Measurements from ENCODE around the gene MRTFA.
"Not testable (repeated sequence)": the region's sequence is repeated elsewhere in the genome, so short reads cannot be mapped to it uniquely, and the experiment has no call there.

Gene MRTFA

DNA sequence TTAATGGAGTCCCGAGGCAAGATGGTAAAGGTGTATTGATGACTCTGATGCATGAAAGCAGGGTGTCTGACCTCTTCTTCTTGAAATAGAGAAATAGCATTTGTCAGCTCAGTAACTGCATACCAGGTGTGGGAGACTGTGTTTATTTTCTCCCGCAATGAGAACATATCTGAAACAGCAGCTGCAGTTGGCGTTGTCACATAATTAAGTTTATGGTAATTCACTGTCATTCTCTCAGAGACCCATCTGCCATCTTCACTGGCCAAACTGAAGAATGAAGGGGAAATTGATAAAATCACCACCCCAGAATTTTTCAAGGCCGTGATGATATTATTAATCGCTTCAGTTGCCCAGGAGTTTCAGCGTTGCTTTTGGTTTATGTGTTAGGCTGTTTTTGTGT, 22.6 kb upstream of the MRTFA start:
- Histone ChIP-seq H3K4me3 (replicated peaks; ENCODE audit: low read depth, low read length) (no peak overlapping the region), H3K36me3 (ENCODE audit: control insufficient read depth, insufficient read depth, low read length) (no peaks in the 10 kb centered on the region), H3K27me3 (replicated peaks; ENCODE audit: control insufficient read depth, insufficient read depth, low read length) (no peaks in the 10 kb centered on the region)
- no peak for DNase-seq (ENCODE audit: extremely low read depth, insufficient read length)
- TF ChIP-seq, protein P1, sequence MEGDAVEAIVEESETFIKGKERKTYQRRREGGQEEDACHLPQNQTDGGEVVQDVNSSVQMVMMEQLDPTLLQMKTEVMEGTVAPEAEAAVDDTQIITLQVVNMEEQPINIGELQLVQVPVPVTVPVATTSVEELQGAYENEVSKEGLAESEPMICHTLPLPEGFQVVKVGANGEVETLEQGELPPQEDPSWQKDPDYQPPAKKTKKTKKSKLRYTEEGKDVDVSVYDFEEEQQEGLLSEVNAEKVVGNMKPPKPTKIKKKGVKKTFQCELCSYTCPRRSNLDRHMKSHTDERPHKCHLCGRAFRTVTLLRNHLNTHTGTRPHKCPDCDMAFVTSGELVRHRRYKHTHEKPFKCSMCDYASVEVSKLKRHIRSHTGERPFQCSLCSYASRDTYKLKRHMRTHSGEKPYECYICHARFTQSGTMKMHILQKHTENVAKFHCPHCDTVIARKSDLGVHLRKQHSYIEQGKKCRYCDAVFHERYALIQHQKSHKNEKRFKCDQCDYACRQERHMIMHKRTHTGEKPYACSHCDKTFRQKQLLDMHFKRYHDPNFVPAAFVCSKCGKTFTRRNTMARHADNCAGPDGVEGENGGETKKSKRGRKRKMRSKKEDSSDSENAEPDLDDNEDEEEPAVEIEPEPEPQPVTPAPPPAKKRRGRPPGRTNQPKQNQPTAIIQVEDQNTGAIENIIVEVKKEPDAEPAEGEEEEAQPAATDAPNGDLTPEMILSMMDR (IDR thresholded peaks at IDR 0.05; ENCODE audit: insufficient read depth, low read length, poor library complexity, severe bottlenecking), result no peak

DNA sequence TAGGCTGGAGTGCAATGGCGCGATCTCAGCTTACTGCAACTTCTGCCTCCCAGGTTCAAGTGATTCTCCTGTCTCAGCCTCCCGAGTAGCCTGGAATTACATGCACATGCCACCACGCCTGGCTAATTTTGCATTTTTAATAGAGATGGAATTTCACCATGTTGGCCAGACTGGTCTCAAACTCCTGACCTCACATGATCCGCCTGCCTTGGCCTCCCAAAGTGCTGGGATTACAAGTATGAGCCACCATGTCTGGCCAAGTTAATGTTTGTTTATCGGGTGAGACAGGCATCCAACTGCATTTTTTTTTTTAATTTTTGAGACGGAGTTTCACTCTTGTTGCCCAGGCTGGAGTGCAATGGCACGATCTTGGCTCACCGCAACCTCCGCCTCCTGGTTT, 20.1 kb upstream of the MRTFA start:
- not testable (repeated sequence) for H3K27me3 ChIP-seq (replicated peaks; ENCODE audit: control insufficient read depth, insufficient read depth, low read length); H3K36me3 ChIP-seq (ENCODE audit: control insufficient read depth, insufficient read depth, low read length); H3K4me3 ChIP-seq (replicated peaks; ENCODE audit: low read depth, low read length); DNase-seq (ENCODE audit: extremely low read depth, insufficient read length)

DNA sequence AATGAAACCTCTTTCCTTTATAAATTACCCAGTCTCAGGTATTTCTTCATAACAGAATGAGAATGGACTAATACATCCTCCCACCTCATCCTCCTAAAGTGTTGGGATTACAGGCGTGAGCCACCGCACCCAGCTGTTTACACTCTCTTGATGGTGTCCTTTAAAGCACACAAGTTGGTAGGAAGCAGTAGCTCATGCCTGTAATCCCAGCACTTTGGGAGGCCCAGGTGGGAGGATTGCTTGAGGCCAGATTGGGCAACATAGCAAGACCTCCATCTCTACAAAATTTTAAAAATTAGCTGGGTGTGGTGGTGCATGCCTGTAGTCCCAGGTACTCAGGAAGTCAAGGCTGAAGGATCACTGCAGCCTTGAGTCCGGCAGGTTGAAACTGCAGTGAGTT, 19.4 kb upstream of the MRTFA start:
- H3K4me3 ChIP-seq (replicated peaks; ENCODE audit: low read depth, low read length); DNase-seq (ENCODE audit: extremely low read depth, insufficient read length); H3K36me3 ChIP-seq (ENCODE audit: control insufficient read depth, insufficient read depth, low read length); H3K27me3 ChIP-seq (replicated peaks; ENCODE audit: control insufficient read depth, insufficient read depth, low read length): not testable (repeated sequence)

DNA sequence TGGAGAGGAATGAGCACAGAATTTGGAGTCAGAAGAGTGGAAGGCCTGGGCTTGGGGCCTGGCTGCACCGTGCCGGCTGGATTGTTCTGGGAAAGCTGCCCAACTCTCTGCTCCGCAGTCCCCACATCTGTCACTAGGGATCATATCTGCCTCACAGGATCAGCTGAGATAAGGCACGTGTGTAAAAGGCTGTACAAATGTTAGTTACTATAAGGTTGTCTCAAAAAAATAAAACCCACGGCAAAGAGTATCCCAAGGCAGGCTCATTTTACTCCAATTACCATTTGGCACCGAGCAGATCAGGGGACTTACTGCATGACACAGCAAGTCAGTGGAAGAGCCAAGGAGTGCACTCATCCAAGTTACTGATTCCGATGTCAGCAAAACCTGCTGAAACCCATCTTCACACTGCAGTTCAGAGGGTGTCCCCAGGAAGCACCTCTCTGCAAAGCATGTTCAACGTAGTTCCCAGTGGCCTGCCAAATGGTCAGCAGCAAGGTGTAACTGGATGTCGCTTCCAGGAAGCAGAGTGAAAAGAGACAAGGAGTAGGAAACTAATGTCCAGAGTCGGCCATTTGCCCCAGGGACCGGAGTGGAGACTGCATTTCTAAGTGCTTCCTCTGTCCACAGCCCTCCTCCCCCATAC, 18.1 kb upstream of the MRTFA start:
- TF ChIP-seq, protein P1 (IDR thresholded peaks at IDR 0.05; ENCODE audit: insufficient read depth, low read length, poor library complexity, severe bottlenecking), result no peak
- Histone ChIP-seq H3K36me3 (ENCODE audit: control insufficient read depth, insufficient read depth, low read length) (no peaks in the 10 kb centered on the region), H3K4me3 (replicated peaks; ENCODE audit: low read depth, low read length) (no peak overlapping the region), H3K27me3 (replicated peaks; ENCODE audit: control insufficient read depth, insufficient read depth, low read length) (no peaks in the 10 kb centered on the region)
- no peak for DNase-seq (ENCODE audit: extremely low read depth, insufficient read length)

DNA sequence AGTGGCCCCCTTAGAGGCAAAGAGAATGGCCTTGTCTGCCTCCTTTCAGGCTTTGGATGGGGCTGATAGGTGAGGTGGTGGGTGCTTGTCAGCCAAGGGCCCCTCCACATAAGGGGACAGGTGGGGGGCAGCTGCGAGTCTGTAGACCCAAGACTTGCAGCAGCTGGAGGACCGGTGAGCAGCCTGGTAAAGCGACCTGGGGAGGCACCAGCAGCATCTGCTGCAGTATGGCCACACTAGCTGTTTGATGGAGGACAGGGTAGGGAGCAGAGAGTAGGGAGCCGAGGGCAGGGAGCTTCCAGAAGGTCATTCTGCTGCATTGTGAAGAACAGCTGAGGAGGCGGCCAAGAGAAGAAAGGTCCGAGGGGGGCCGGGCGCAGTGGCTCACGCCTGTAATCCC, 16.8 kb upstream of the MRTFA start:
- no peak for DNase-seq (ENCODE audit: extremely low read depth, insufficient read length)
- Histone ChIP-seq H3K4me3 (replicated peaks; ENCODE audit: low read depth, low read length) (no peak overlapping the region), H3K27me3 (replicated peaks; ENCODE audit: control insufficient read depth, insufficient read depth, low read length) (no peaks in the 10 kb centered on the region), H3K36me3 (ENCODE audit: control insufficient read depth, insufficient read depth, low read length) (no peaks in the 10 kb centered on the region)
- TF ChIP-seq, protein P1 (IDR thresholded peaks at IDR 0.05; ENCODE audit: insufficient read depth, low read length, poor library complexity, severe bottlenecking), result no peak

DNA sequence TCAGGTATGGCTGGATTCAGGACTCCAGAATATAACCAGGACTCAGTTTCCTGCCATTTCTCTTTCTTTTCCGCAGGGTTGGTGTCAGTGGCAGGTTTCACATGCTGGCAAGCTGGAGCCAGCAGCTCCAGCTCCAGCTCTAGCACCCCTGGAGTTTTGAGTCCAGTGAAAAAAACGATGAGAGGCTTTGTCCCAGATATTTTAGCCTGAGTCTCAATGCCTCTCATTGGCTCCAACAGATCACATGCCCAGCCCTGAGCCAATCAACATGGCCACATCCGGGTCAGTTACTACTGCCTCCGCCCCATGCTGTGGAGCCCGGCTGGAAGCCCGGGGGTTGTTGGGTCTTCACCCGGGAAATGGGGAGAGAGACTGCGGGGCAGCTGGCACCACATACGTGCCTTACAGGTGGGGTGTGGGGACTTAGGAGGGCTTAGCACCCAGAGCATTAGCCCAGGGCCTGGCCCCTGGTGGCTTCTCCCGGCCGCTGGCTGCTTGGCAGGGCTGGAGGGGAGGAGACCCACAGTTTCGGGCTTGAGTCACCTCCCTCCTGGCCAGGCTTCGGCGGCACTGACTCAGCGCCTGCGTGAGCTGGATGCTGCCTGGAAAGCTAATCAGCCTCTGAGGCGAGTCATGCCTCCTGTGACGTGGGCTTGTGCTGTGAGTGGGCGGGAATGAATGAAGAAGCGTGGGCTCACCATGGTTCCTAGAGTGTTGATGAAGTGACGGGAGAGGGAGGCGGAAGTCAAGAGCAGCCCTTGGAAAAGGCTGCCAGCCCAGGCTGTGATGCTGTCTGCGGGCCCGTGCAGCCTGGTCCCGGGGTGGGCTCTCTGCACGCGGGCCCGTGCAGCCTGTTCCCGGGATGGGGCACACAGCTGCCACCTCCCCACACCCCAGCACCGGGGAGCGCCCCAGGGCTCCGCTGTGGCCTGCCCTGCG, 15.3 kb upstream of the MRTFA start:
- Histone ChIP-seq H3K27me3 (replicated peaks; ENCODE audit: control insufficient read depth, insufficient read depth, low read length) (no peaks in the 10 kb centered on the region), H3K36me3 (ENCODE audit: control insufficient read depth, insufficient read depth, low read length) (no peaks in the 10 kb centered on the region), H3K4me3 (replicated peaks; ENCODE audit: low read depth, low read length) (peak overlapping the region; percentile 65)
- DNase-seq (ENCODE audit: extremely low read depth, insufficient read length), result peak; percentile 44
- TF ChIP-seq, protein P1 (IDR thresholded peaks at IDR 0.05; ENCODE audit: insufficient read depth, low read length, poor library complexity, severe bottlenecking), result no peak

All from GM06990 (cell line).